ENCODE data around the gene ZNF319. TPM values are rescaled to one million over a fixed set of nuclear protein-coding genes. Genes with fewer than 3 reads are reported as not detected.

ZNF319 gene
- total and polyA plus RNA-seq, 2 of the 8 experiments (the other 6 are each of a cell fraction or from before 2014, with no cell fraction given): 3.3 to 5.5 TPM

DNA sequence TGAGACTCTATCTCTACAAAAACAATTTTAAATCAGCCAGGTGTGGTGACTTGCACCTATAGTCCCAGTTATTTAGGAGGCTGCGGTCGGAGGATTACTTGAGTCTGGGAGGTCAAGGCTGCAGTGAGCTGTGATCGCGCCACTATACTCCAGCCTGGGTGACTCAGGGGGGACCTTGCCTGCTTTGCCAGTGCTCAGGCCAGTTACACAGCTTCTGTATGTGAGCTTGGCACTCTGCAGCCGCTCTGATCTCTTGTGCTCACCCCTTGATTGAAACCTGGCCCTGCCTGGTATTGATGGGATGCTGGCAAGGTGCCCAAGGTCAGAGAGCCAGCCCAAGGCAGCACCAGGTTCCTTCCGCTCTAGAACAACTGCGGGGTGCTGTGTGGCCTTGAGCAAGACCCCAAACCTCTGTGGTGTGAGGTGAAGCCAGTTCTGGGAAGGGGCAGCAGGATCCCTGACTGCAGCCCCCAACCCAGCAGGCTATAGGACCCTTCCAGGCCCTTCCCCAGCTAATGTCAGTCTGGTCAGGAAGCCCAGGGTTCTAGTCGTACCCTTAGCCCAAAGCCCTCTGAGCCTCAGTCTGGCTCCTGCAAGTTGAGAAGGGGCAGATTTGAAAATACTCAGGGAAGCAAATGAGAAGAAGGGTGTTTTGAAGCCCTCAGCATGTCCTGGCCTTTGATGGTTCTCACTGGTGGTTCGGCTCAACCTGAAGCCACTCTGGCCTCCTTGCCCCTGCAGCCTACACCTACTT lies 44.0 kb upstream of the ZNF319 start:
- Histone ChIP-seq H2AK5ac (ENCODE audit: low read depth, low read length) (no peak overlapping the region), H3K23ac (ENCODE audit: insufficient read length) (no peak overlapping the region), H3K18ac (ENCODE audit: extremely low read depth, low read length) (no peak overlapping the region), H3K23me2 (ENCODE audit: low read depth, low read length) (no peaks in the 10 kb centered on the region), H2BK15ac (ENCODE audit: low read length) (no peak overlapping the region), H3K56ac (replicated peaks; ENCODE audit: insufficient read length, low read depth, low read length) (no peak overlapping the region), H4K5ac (ENCODE audit: insufficient read length, low read depth, low read length) (no peak overlapping the region), H3K36me3 (ENCODE audit: control insufficient read depth in 2 of 4, insufficient read depth in 4 of 4, low read length in 3 of 4) (peaks cover 2 to 34% (median 12%) of the 10 kb centered on the region in 4 experiments; a peak in 5 of 8 replicates), H4K8ac (ENCODE audit: extremely low read depth, insufficient read depth, low read length) (no peak overlapping the region; the same call in none of the 2 replicates), H3K4me1 (replicated peaks in 1 of 4; ENCODE audit: control insufficient read depth in 3 of 4, insufficient read depth in 4 of 4, low read length in 3 of 4) (peaks cover 0 to 15% (median 8%) of the 10 kb centered on the region in 4 experiments; a peak in 4 of 7 replicates), H4K91ac (replicated peaks; ENCODE audit: insufficient read length, low read length) (no peak overlapping the region), H3K9ac (replicated peaks in 1 of 4; ENCODE audit: extremely low read depth in 1 of 4, low read depth in 3 of 4, low read length in 3 of 4) (no peak overlapping the region), H2BK12ac (ENCODE audit: low read depth, low read length) (no peak overlapping the region), H3K4ac (replicated peaks; ENCODE audit: insufficient read length, low read depth, low read length) (no peak overlapping the region), H3K79me2 (ENCODE audit: control insufficient read depth in 1 of 2, insufficient read depth in 2 of 2, low read length in 2 of 2) (no peaks in the 10 kb centered on the region), H4K20me1 (replicated peaks in 1 of 2; ENCODE audit: control insufficient read depth in 1 of 2, insufficient read depth in 2 of 2, low read length in 2 of 2) (peaks cover 0 to 3% of the 10 kb centered on the region in 2 experiments), H3K14ac (ENCODE audit: insufficient read length) (no peak overlapping the region), H3K9me3 (ENCODE audit: insufficient read depth in 2 of 2, low read depth in 1 of 2, low read length in 1 of 2) (no peaks in the 10 kb centered on the region), H3K4me2 (ENCODE audit: insufficient read depth in 1 of 2, low read depth in 2 of 2, low read length in 2 of 2) (no peak overlapping the region), H3K4me3 (ENCODE audit: extremely low read depth in 1 of 4, insufficient read depth in 2 of 4, low read depth in 3 of 4, low read length in 4 of 4) (no peak overlapping the region), H2BK120ac (replicated peaks; ENCODE audit: low read depth, low read length) (no peak overlapping the region), H3K79me1 (ENCODE audit: low read depth, low read length) (no peaks in the 10 kb centered on the region), H3K27ac (ENCODE audit: low read depth, low read length) (no peak overlapping the region), H3K27me3 (replicated peaks in 1 of 4; ENCODE audit: control insufficient read depth in 3 of 4, extremely low read depth in 1 of 4, insufficient read depth in 3 of 4, low read length in 3 of 4) (no peaks in the 10 kb centered on the region), H2BK20ac (ENCODE audit: low read length) (no peak overlapping the region), H2BK5ac (ENCODE audit: low read depth, low read length) (no peak overlapping the region), H2AFZ (ENCODE audit: low read length) (no peak overlapping the region)
- ChIA-PET CTCF (ENCODE audit: partially characterized antibody) (interaction anchor here (0.6 to 1.9 kb wide), 6 partner anchors 9 to 261 kb away, joined by 3 to 8 read pairs (median 4); no protein-coding TSS in a partner anchor), POLR2A (ENCODE audit: partially characterized antibody) (interaction anchor here (1.2 to 1.8 kb wide), 3 partner anchors 12 to 60 kb away, joined by 3 to 4 read pairs (median 3); no protein-coding TSS in a partner anchor)
- WGBS, 2 experiments (ENCODE audit: extremely low coverage in 1 of 2, insufficient coverage in 1 of 2, insufficient read length in 1 of 2, insufficient replicate concordance in 2 of 2, low coverage in 1 of 2, low lambda C conversion rate in 2 of 2, missing lambda C conversion rate in 1 of 2): 96% methylated on average over 9 of the region's 9 CpGs; no CpG with 5 or more reads in 1 of the 2 experiments
- no peak for FAIRE-seq
- DNase-seq (ENCODE audit: low read depth in 1 of 2, low spot score in 2 of 2): no peak
- no peak for TF ChIP-seq SUZ12 (IDR thresholded peaks at IDR 0.05; ENCODE audit: low read length)
- no peak for TF ChIP-seq RFX5 (IDR thresholded peaks at IDR 0.05; ENCODE audit: borderline replicate concordance, low read depth, low read length)
- no peak for TF ChIP-seq ATF2 (IDR thresholded peaks at IDR 0.05; ENCODE audit: low read length)
- no peak for TF ChIP-seq TBP (IDR thresholded peaks at IDR 0.05; ENCODE audit: low read depth, low read length)
- no peak for TF ChIP-seq PHF8 (conservative IDR thresholded peaks at IDR 0.05; ENCODE audit: low read depth, low read length)
- no peak for TF ChIP-seq GABPA (IDR thresholded peaks at IDR 0.05; ENCODE audit: borderline replicate concordance, insufficient read depth, low read length)
- TF ChIP-seq NRF1 (IDR thresholded peaks at IDR 0.05; ENCODE audit: low read depth, low read length): no peak
- no peak for TF ChIP-seq MAFK (IDR thresholded peaks at IDR 0.05; ENCODE audit: low read depth, low read length)
- no peak for TF ChIP-seq YY1 (IDR thresholded peaks at IDR 0.05; ENCODE audit: low read depth, low read length)
- TF ChIP-seq CTBP2 (IDR thresholded peaks at IDR 0.05; ENCODE audit: borderline replicate concordance, insufficient read depth, insufficient read length, low read length): no peak
- no peak for TF ChIP-seq CHD1 (IDR thresholded peaks at IDR 0.05; ENCODE audit: low read depth, low read length)
